HepG2 (cell line): ENCODE measurements around the gene TRIM62. TPM values are rescaled to one million over a fixed set of nuclear protein-coding genes. Genes with fewer than 3 reads are reported as not detected.

Experiments
- ATAC-seq: fragments of 200-7000 bp; cut with Tn5 transposase; 3 replicates; pipeline ENCODE4 v1.9.1; 2020; ENCODE audit warnings: mild to moderate bottlenecking, moderate library complexity
- BruUV-seq: library from RNA; stranded (reverse); fragments of 400-500 nt; replicated peaks from 2 replicates; lab custom pipeline; 2021; lab: Mats Ljungman, UMichigan
- CTCF ChIA-PET: fragments of 300-600 bp; formaldehyde crosslinking; extraction: SDS; loops from one replicate; lab custom pipeline; 2021; ENCODE audit warnings: low total read pairs, inconsistent platforms, low intra/inter-chr PET ratio; lab: Yijun Ruan, JAX
- POLR2A ChIA-PET: fragments of 350-600 bp; sonication (Branson Sonifier 250); formaldehyde crosslinking; loops from one replicate; lab custom pipeline; 2020; ENCODE audit warnings: antibody characterized with exemption, inconsistent platforms; lab: Yijun Ruan, JAX
- DNase-seq: peaks from one replicate; pipeline ENCODE4 v3.0.0-alpha.2; 2015; ENCODE audit warnings: low spot score
- FAIRE-seq: peaks from 3 replicates; lab custom pipeline; 2011; peaks lifted over from hg19 to GRCh38; lab: Jason Lieb, UNC
- H2AFZ ChIP-seq: one replicate; pipeline ENCODE4 v1.6.1; 2011; ENCODE audit warnings: low read length, inconsistent platforms
- H3K27ac ChIP-seq: fragments of 300-600 bp; 3 replicates; pipeline ENCODE4 v1.8.0; 2011; ENCODE audit warnings: mixed run types, mild to moderate bottlenecking, mixed read lengths, low read length, inconsistent platforms; ENCODE audit not compliant: insufficient read depth; ENCODE audit errors: extremely low read length
- H3K27me3 ChIP-seq, 2 experiments: fragments of 200-600 bp in 1 of 2; 2 replicates in 1 of 2; 3 replicates in 1 of 2; pipeline versions ENCODE4 v1.6.0 to v1.8.0; 2011; ENCODE audit warnings: low read length in 2 of 2, mild to moderate bottlenecking in 2 of 2, moderate library complexity in 2 of 2, inconsistent platforms in 1 of 2; ENCODE audit not compliant: insufficient read depth in 2 of 2, control insufficient read depth in 1 of 2
- H3K36me3 ChIP-seq, 2 experiments: fragments of 200-600 bp in 1 of 2; replicated peaks in 1 of 2; 2 replicates in 1 of 2; 3 replicates in 1 of 2; pipeline versions ENCODE4 v1.5.1 to v1.8.0; 2011; ENCODE audit warnings: low read length in 2 of 2, inconsistent platforms in 1 of 2; ENCODE audit not compliant: insufficient read depth in 2 of 2, control insufficient read depth in 1 of 2
- H3K4me1 ChIP-seq: 2 replicates; pipeline ENCODE4 v1.5.1; 2012; ENCODE audit warnings: low read length, inconsistent platforms; ENCODE audit not compliant: insufficient read depth
- H3K4me2 ChIP-seq: 2 replicates; pipeline ENCODE4 v1.6.0; 2011; ENCODE audit warnings: low read depth, low read length, inconsistent platforms
- H3K4me3 ChIP-seq, 3 experiments: fragments of 200-600 bp in 1 of 3; sonication (generic), shearing (Covaris generic) in 1 of 3; replicated peaks in 1 of 3; 2 replicates each; pipeline ENCODE4 v1.5.1; 2011 to 2016; ENCODE audit warnings: low read length in 3 of 3, inconsistent platforms in 2 of 3, low read depth in 2 of 3, mild to moderate bottlenecking in 2 of 3, control low read depth in 1 of 3, mixed read lengths in 1 of 3; ENCODE audit not compliant: insufficient read depth in 1 of 3
- H3K79me2 ChIP-seq: one replicate; pipeline ENCODE4 v1.6.1; 2011; ENCODE audit warnings: low read length, inconsistent platforms; ENCODE audit not compliant: insufficient read depth
- H3K9ac ChIP-seq: 2 replicates; pipeline ENCODE4 v1.6.0; 2011; ENCODE audit warnings: mild to moderate bottlenecking, low read depth, low read length, inconsistent platforms; ENCODE audit not compliant: insufficient read depth
- H3K9me3 ChIP-seq: 2 replicates; pipeline ENCODE4 v1.5.1; 2012; ENCODE audit warnings: mild to moderate bottlenecking, low read length
- H4K20me1 ChIP-seq: 2 replicates; pipeline ENCODE4 v1.6.0; 2011; ENCODE audit warnings: inconsistent platforms, mild to moderate bottlenecking, low read length, moderate library complexity; ENCODE audit not compliant: insufficient read depth
- ATF3 ChIP-seq: sonication (generic); formaldehyde crosslinking; IDR thresholded peaks from 2 replicates; pipeline ENCODE4 v1.4.0; 2020; ENCODE audit warnings: missing genetic modification reagents
- DNMT1 ChIP-seq: sonication (generic); formaldehyde crosslinking; IDR thresholded peaks from 2 replicates; pipeline ENCODE4 v1.5.1; 2020; ENCODE audit warnings: mild to moderate bottlenecking, missing genetic modification reagents
- FOXC1 ChIP-seq: sonication (generic); formaldehyde crosslinking; IDR thresholded peaks from 2 replicates; pipeline ENCODE4 v1.8.0; 2022; ENCODE audit warnings: mild to moderate bottlenecking, missing genetic modification reagents, borderline replicate concordance
- GATA4 ChIP-seq: sonication (generic); IDR thresholded peaks from 2 replicates; pipeline ENCODE4 v1.6.1; 2016; ENCODE audit warnings: antibody characterized with exemption, low read depth, borderline replicate concordance
- KDM1A ChIP-seq: IDR thresholded peaks from 2 replicates; pipeline ENCODE4 v1.6.1; 2016; ENCODE audit warnings: missing compliant biosample characterization
- KDM2A ChIP-seq: sonication (generic); formaldehyde crosslinking; IDR thresholded peaks from 2 replicates; pipeline ENCODE4 v1.4.0; 2020; ENCODE audit warnings: low read depth, missing genetic modification reagents, borderline replicate concordance
- PCBP2 ChIP-seq: fragments of 200-400 bp; formaldehyde crosslinking; optimal IDR thresholded peaks from 2 replicates; pipeline ENCODE3; 2018; ENCODE audit warnings: low read length, low read depth; ENCODE audit not compliant: poor library complexity, severe bottlenecking
- PHF21A ChIP-seq: sonication (generic); formaldehyde crosslinking; IDR thresholded peaks from 2 replicates; pipeline ENCODE4 v1.5.0; 2020; ENCODE audit warnings: mild to moderate bottlenecking, missing genetic modification reagents
- PPARG ChIP-seq: conservative IDR thresholded peaks from 2 replicates; pipeline ENCODE4 v1.6.1; 2016; ENCODE audit warnings: missing biosample characterization, missing genetic modification reagents
- ZBTB40 ChIP-seq, 2 experiments: fragments of 450-650 bp in 1 of 2; sonication (generic) in 1 of 2; formaldehyde crosslinking in 1 of 2; IDR thresholded peaks; 2 replicates each; pipeline versions ENCODE4 v1.6.1 to v1.8.0; 2016 to 2022; ENCODE audit warnings: antibody characterized with exemption in 1 of 2, mild to moderate bottlenecking in 1 of 2, missing genetic modification reagents in 1 of 2
- ZFY ChIP-seq: sonication (generic); formaldehyde crosslinking; IDR thresholded peaks from 2 replicates; pipeline ENCODE4 v1.4.0; 2020; ENCODE audit warnings: missing genetic modification reagents
- ZNF329 ChIP-seq: sonication (generic); formaldehyde crosslinking; IDR thresholded peaks from 2 replicates; pipeline ENCODE4 v1.9.0; 2021; ENCODE audit warnings: low read depth, mild to moderate bottlenecking, missing genetic modification reagents
- ZNF432 ChIP-seq: sonication (generic); formaldehyde crosslinking; IDR thresholded peaks from 2 replicates; pipeline ENCODE4 v1.5.0; 2020; ENCODE audit warnings: missing genetic modification reagents, mild to moderate bottlenecking, borderline replicate concordance
- ZNF607 ChIP-seq: sonication (generic); formaldehyde crosslinking; IDR thresholded peaks from 2 replicates; pipeline ENCODE4 v1.5.1; 2020; ENCODE audit warnings: missing genetic modification reagents, mild to moderate bottlenecking, borderline replicate concordance
- ZNF839 ChIP-seq: sonication (generic); formaldehyde crosslinking; IDR thresholded peaks from 2 replicates; pipeline ENCODE4 v1.4.0; 2020; ENCODE audit warnings: missing genetic modification reagents, mild to moderate bottlenecking, borderline replicate concordance
- WGBS: methylation state at CpG from one replicate; pipeline ENCODE4 v1.1.6; 2017; ENCODE audit warnings: low lambda C conversion rate; 5-methylcytosine and 5-hydroxymethylcytosine counted together
- in situ Hi-C: cut with HindIII; loops from 2 replicates; pipeline ENCODE4 v1.10.0; 2017; ENCODE audit warnings: low pct_unique_long_range_greater_than_20kb; ENCODE audit not compliant: extremely low pct_ligation_motif_present
- intact Hi-C: fragments of 100-400 bp; cut with micrococcal nuclease; formaldehyde crosslinking; loops from one replicate; pipeline ENCODE4 v1.10.0; 2022; ENCODE audit not compliant: unreplicated experiment
- polyA plus RNA-seq, 8 experiments: library from polyadenylated mRNA; depleted of rRNA in 3 of 8; stranded (reverse) in 7 of 8; unstranded in 1 of 8; fragments of >200 nt; fragmentation: Illumina TruSeq in 4 of 8; extraction: Trizol in 4 of 8; gene quantifications; 2 replicates each; pipeline versions ENCODE4 v1.2.1 to v1.2.3, GENCODE V29; 2011 to 2016; ENCODE audit warnings: low read depth in 4 of 8, missing spikeins in 1 of 8, mixed read lengths in 1 of 8; ENCODE audit not compliant: insufficient read depth in 1 of 8
- total RNA-seq, 5 experiments: library from RNA; depleted of rRNA; stranded (reverse); fragments of >200 nt; fragmentation: Illumina TruSeq; extraction: Trizol; gene quantifications; 2 replicates each; pipeline ENCODE4 v1.2.3, GENCODE V29; 2016; ENCODE audit warnings: low read depth in 1 of 5

TRIM62 gene
- total and polyA plus RNA-seq, 2 of the 13 experiments (the other 11 are each of a cell fraction or from before 2014, with no cell fraction given) = 0.53 to 0.57 TPM

- TF ChIP-seq KDM2A (CRISPR knock-in tag) (no peak), PHF21A (no peak), ZFY (no peak), DNMT1 (CRISPR knock-in tag) (no peak)
These were observed 1.1 kb upstream of the TRIM62 start (continued) for GRCh38 chr1:33182896-33183295.

GRCh38 chr1:33182401-33182841 is 578 bp upstream of the TRIM62 start:
- H3K4me3 ChIP-seq = peak overlapping the region in 1 of 3 experiments; percentile 53; a peak in 1 of 6 replicates
- H2AFZ ChIP-seq = no peak overlapping the region
- in situ Hi-C loops = no loop called here
- DNase-seq (no peak), FAIRE-seq (no peak), ATAC-seq (no peak)
- H3K9ac ChIP-seq = no peak overlapping the region
- peaks cover 23% of the 10 kb centered on the region for H3K4me1 ChIP-seq
- H3K9me3 ChIP-seq = no peaks in the 10 kb centered on the region
- intact Hi-C loops = no loop called here
- no peaks in the 10 kb centered on the region for H4K20me1 ChIP-seq
- WGBS = 41% methylated on average over 5 of the region's 5 CpGs
- H3K27me3 ChIP-seq = peaks cover 0 to 5% of the 10 kb centered on the region in 2 experiments; a peak in 1 of 5 replicates
- POLR2A ChIA-PET = interaction anchor here (0.6 to 2.2 kb wide), 5 partner anchors 8 to 165 kb away, joined by 3 to 17 read pairs (median 5); no protein-coding TSS in a partner anchor
- H3K27ac ChIP-seq = no peak overlapping the region
- BruUV-seq = no TSS peak
- H3K79me2 ChIP-seq = no peaks in the 10 kb centered on the region
- CTCF ChIA-PET = no interaction called here
- peak overlapping the region; percentile 85 for H3K4me2 ChIP-seq
- 0 out of 5 replicates have a peak, but pooled peaks cover 0 to 1% of the 10 kb centered on the region in 2 experiments for H3K36me3 ChIP-seq
- TF ChIP-seq ATF3 (CRISPR knock-in tag) (no peak), ZNF839 (no peak), PPARG (CRISPR knock-in tag) (no peak), ZNF329 (CRISPR knock-in tag) (no peak), KDM1A (CRISPR knock-in tag) (no peak), FOXC1 (CRISPR knock-in tag) (no peak), ZNF607 (CRISPR knock-in tag) (no peak), ZNF432 (no peak), ZBTB40 (IDR thresholded peaks at IDR 0.05) (no peak), ZBTB40 (CRISPR knock-in tag; IDR thresholded peaks at IDR 0.05) (no peak), GATA4 (no peak), PCBP2 (no peak)
